Astrocyte (in vitro differentiated cells and primary cell): ENCODE measurements around the gene PCDHGA11.

Experiments
- CTCF ChIP-seq: IDR thresholded peaks from 2 replicates; pipeline ENCODE4 v1.5.1; 2011; ENCODE audit warnings: low read depth, mild to moderate bottlenecking, inconsistent platforms, low read length, moderate library complexity; ENCODE audit not compliant: insufficient read depth
- EZH2 ChIP-seq: IDR thresholded peaks from 2 replicates; pipeline ENCODE4 v1.6.1; 2012; ENCODE audit warnings: mild to moderate bottlenecking, low read length, inconsistent platforms; ENCODE audit not compliant: insufficient read depth

- no peak for TF ChIP-seq CTCF
- no peak for TF ChIP-seq EZH2
Observed at GRCh38 chr5:141389153-141390042, 31.5 kb upstream of the PCDHGA11 start.
